ACC112 (cell line): ENCODE data around the gene QPRT.
"Not testable (repeated sequence)": the region's sequence is repeated elsewhere in the genome, so short reads cannot be mapped to it uniquely, and the experiment has no call there.

ENCODE experiments used
- H2AFZ ChIP-seq: fragments of 200-600 bp; sonication (generic); one replicate; pipeline ENCODE4 v1.6.0; 2017; ENCODE audit warnings: antibody characterized with exemption, low read length; ENCODE audit not compliant: unreplicated experiment
- H3K27ac ChIP-seq: fragments of 200-600 bp; sonication (generic); 2 replicates; pipeline ENCODE4 v1.5.1; 2014; ENCODE audit warnings: low read depth, mild to moderate bottlenecking, antibody characterized with exemption, low read length, moderate library complexity
- H3K27me3 ChIP-seq: fragments of 200-600 bp; sonication (generic); 2 replicates; pipeline ENCODE4 v1.6.1; 2014; ENCODE audit warnings: mild to moderate bottlenecking, antibody characterized with exemption, low read length, moderate library complexity, mixed read lengths; ENCODE audit not compliant: insufficient read depth
- H3K36me3 ChIP-seq: fragments of 200-600 bp; sonication (generic); 2 replicates; pipeline ENCODE4 v1.6.1; 2016; ENCODE audit warnings: mild to moderate bottlenecking, antibody characterized with exemption, low read length, moderate library complexity, mixed read lengths; ENCODE audit not compliant: insufficient read depth
- H3K4me1 ChIP-seq: fragments of 200-600 bp; sonication (generic); one replicate; pipeline ENCODE4 v1.6.1; 2016; ENCODE audit warnings: low read length, mixed read lengths; ENCODE audit not compliant: insufficient read depth, unreplicated experiment, control insufficient read depth
- H3K4me3 ChIP-seq: fragments of 200-600 bp; sonication (generic); 2 replicates; pipeline ENCODE4 v1.5.1; 2014; ENCODE audit warnings: mild to moderate bottlenecking, low read depth, low read length
- H3K79me2 ChIP-seq: fragments of 200-600 bp; sonication (generic); one replicate; pipeline ENCODE4 v1.6.0; 2016; ENCODE audit warnings: low read length; ENCODE audit not compliant: control insufficient read depth, unreplicated experiment, insufficient read depth

The QPRT gene

GRCh38 chr16:29663016-29663806 lies 15.8 kb upstream of the QPRT start, which contains the start of gene SPN:
Gene SPN (plus strand): TSS chr16:29663247. CDS start chr16:29663729, 482 bp downstream.
- no peaks in the 10 kb centered on the region for H3K79me2 ChIP-seq
- H3K27me3 ChIP-seq, result no peaks in the 10 kb centered on the region
- no peak within 1 kb of the TSS for H3K27ac ChIP-seq
- no peaks in the 10 kb centered on the region for H3K36me3 ChIP-seq
- no peak within 1 kb of the TSS for H3K4me3 ChIP-seq
- H3K4me1 ChIP-seq, result no peaks in the 10 kb centered on the region
- no peak within 1 kb of the TSS for H2AFZ ChIP-seq

GRCh38 chr16:29663807-29664090 lies 15.2 kb upstream of the QPRT start:
- Histone ChIP-seq H3K27me3 (no peaks in the 10 kb centered on the region), H3K79me2 (no peaks in the 10 kb centered on the region), H3K4me1 (no peaks in the 10 kb centered on the region), H3K36me3 (no peaks in the 10 kb centered on the region), H3K4me3 (no peak overlapping the region), H3K27ac (no peak overlapping the region), H2AFZ (no peak overlapping the region)

GRCh38 chr16:29664091-29664921 lies 14.7 kb upstream of the QPRT start:
- H3K27ac ChIP-seq, result no peak overlapping the region

GRCh38 chr16:29665294-29666077 lies 13.5 kb upstream of the QPRT start:
- no peaks in the 10 kb centered on the region for H3K36me3 ChIP-seq
- no peak overlapping the region for H3K27ac ChIP-seq
- no peaks in the 10 kb centered on the region for H3K79me2 ChIP-seq
- no peaks in the 10 kb centered on the region for H3K27me3 ChIP-seq
- H3K4me3 ChIP-seq, result no peak overlapping the region
- H2AFZ ChIP-seq, result no peak overlapping the region
- H3K4me1 ChIP-seq, result no peaks in the 10 kb centered on the region

More at GRCh38 chr16:29664091-29664921, 14.7 kb upstream of the QPRT start:
- Histone ChIP-seq H3K79me2 (no peaks in the 10 kb centered on the region), H3K4me1 (no peaks in the 10 kb centered on the region), H3K27me3 (no peaks in the 10 kb centered on the region), H3K36me3 (no peaks in the 10 kb centered on the region), H3K4me3 (no peak overlapping the region), H2AFZ (no peak overlapping the region)

GRCh38 chr16:29667322-29667610 lies 11.7 kb upstream of the QPRT start:
- H3K4me3 ChIP-seq, H3K27me3 ChIP-seq, H2AFZ ChIP-seq, H3K4me1 ChIP-seq, H3K79me2 ChIP-seq, H3K27ac ChIP-seq, H3K36me3 ChIP-seq: not testable (repeated sequence)

- no peak overlapping the region for H3K27ac ChIP-seq
- no peaks in the 10 kb centered on the region for H3K27me3 ChIP-seq
- H3K4me3 ChIP-seq, result no peak overlapping the region
- H3K79me2 ChIP-seq, result no peaks in the 10 kb centered on the region
- H3K4me1 ChIP-seq, result no peaks in the 10 kb centered on the region
- no peaks in the 10 kb centered on the region for H3K36me3 ChIP-seq
- no peak overlapping the region for H2AFZ ChIP-seq
Observed at GRCh38 chr16:29667755-29668154, 11.2 kb upstream of the QPRT start.

- Histone ChIP-seq H3K36me3 (no peaks in the 10 kb centered on the region), H3K79me2 (no peaks in the 10 kb centered on the region), H3K27ac (no peak overlapping the region), H2AFZ (no peak overlapping the region), H3K27me3 (no peaks in the 10 kb centered on the region), H3K4me1 (no peaks in the 10 kb centered on the region), H3K4me3 (no peak overlapping the region)
Observed at GRCh38 chr16:29668267-29668666, 10.7 kb upstream of the QPRT start.

- H2AFZ ChIP-seq, result no peak overlapping the region
- no peak overlapping the region for H3K4me3 ChIP-seq
- H3K27ac ChIP-seq, result no peak overlapping the region
- H3K79me2 ChIP-seq, result no peaks in the 10 kb centered on the region
- no peaks in the 10 kb centered on the region for H3K27me3 ChIP-seq
- H3K36me3 ChIP-seq, result no peaks in the 10 kb centered on the region
- H3K4me1 ChIP-seq, result no peaks in the 10 kb centered on the region
Observed at GRCh38 chr16:29673501-29673900, 5.5 kb upstream of the QPRT start.

GRCh38 chr16:29674188-29674587 lies 4.8 kb upstream of the QPRT start:
- no peaks in the 10 kb centered on the region for H3K36me3 ChIP-seq
- no peaks in the 10 kb centered on the region for H3K79me2 ChIP-seq
- H3K27me3 ChIP-seq, result no peaks in the 10 kb centered on the region
- H3K4me1 ChIP-seq, result no peaks in the 10 kb centered on the region
- H3K27ac ChIP-seq, result no peak overlapping the region
- H3K4me3 ChIP-seq, result no peak overlapping the region
- H2AFZ ChIP-seq, result peak overlapping the region; percentile 67

- Histone ChIP-seq H3K36me3 (no peaks in the 10 kb centered on the region), H3K4me3 (no peak overlapping the region), H3K79me2 (no peaks in the 10 kb centered on the region), H3K4me1 (no peaks in the 10 kb centered on the region), H3K27me3 (no peaks in the 10 kb centered on the region), H3K27ac (no peak overlapping the region), H2AFZ (no peak overlapping the region)
Observed at GRCh38 chr16:29675811-29676643, 3.0 kb upstream of the QPRT start.
